GM15510 (cell line): ENCODE data around the gene RNF144A.

Source experiments
- POLR2A ChIP-seq: IDR thresholded peaks from 3 replicates; pipeline ENCODE4 v1.6.1; 2011; ENCODE audit warnings: borderline replicate concordance; ENCODE audit not compliant: insufficient read length; ENCODE audit errors: extremely low read depth

The RNF144A gene

DNA sequence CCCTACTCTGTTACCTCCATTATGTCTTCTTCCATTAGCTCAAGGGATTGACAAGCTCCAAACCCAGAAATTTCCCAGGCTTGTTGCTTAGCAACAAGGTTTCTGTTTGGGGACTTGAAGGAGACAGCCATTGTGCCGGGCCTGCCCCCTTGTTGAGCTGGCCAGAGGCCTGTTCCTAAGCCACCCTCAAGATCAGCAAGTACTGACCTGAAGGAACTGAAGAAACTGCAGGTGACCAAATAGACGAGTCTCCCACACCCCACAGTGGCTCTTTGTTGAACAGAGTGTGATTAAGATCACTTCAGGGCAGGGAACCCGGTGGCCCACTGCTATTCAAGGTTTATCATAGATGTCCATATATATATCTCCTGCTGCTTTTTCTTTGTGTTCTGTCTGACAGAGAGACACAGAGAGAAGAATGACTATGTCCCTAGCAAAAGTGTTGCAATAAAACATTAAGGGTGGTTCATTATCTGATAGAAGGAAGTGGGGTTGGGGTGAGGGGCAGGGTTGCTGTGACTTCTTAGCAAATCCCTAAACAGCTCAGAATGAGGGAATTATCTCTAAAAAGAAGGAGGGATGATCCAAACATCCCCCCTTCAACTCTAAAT, 69.2 kb downstream of the RNF144A start:
- TF ChIP-seq POLR2A = no peak

GRCh38 chr2:6986912-6987361, 69.7 kb downstream of the RNF144A start:
- no peak for TF ChIP-seq POLR2A

- no peak for TF ChIP-seq POLR2A
Observed at GRCh38 chr2:6990871-6991270, 73.7 kb downstream of the RNF144A start.

DNA sequence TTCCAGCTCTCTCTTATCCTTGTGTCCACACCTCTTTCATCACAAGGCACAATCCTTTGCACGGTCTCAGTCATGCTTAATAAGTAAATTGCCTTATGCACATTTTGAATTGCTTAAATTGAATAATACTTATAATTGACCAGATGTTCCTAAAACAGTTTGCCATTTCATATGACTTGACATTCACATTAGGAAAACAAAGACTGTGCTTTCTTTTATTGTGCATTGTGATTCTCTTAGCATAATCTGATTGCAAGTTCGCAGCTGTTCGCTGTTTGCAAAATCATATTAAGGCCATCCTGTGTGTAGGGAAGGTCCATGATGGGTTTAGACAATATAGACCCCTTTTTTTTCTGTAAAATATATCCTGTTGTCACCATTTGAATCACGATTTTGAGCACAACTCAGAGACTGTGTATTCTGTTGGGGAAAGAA, 75.6 kb downstream of the RNF144A start:
- TF ChIP-seq POLR2A = no peak

- TF ChIP-seq POLR2A = no peak
Observed at GRCh38 chr2:6993229-6993640, 76.0 kb downstream of the RNF144A start.

- no peak for TF ChIP-seq POLR2A
Observed at GRCh38 chr2:6993936-6994335, 76.7 kb downstream of the RNF144A start.

GRCh38 chr2:6994536-6995128, 77.4 kb downstream of the RNF144A start:
- TF ChIP-seq POLR2A = no peak

GRCh38 chr2:6995391-6996097, 78.3 kb downstream of the RNF144A start:
- no peak for TF ChIP-seq POLR2A

DNA sequence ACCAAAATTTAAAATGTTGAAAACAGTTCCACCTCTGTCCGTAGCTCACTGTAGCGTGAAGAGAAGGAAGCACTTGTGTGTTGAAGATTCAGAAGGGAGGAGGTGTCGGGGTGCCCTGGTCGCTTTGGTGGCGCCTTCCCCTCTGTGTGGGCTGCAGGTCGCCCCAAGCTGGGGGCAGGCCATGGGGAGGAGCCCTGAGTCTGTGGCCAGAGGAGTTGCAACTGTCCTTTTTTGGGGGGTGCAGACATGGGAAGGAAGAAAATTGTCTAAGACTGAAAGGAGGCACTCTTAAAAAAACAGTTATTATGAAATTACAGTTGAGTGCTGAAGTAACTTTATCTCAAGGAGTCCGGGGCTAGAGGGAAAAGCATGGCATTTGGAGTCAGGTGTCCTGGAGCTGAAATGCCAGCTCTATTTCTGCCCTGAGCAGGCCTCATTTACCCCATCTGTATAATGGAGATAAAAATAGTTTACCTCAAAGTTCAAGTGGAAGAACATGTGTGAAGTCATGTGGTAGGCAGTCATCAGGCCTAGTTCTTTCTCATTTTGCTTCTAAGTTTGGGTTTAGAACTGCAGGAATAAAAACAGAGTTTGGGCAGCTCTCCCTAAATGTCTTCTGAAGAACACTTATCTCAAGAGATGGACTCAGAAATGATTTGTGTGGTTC, 82.1 kb downstream of the RNF144A start:
- no peak for TF ChIP-seq POLR2A

DNA sequence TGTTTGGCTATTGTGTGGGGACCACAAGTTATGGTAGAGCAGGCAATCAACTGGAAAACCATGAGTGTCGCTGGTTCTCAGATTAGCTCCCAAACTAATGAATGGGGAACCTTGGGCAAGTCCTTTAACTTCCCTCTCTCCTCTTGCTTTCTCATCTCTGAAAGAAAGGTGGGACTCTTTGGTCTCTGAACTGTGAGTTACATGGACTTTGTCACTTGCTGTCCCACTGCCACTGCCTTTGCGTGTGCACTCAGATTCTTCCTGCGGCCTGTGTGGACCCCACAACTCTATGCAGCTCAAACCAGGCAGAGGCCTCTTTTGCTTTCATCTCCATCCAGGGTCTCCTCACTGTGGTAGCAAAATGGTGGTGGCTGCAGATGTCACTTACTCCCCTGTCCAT, 86.7 kb downstream of the RNF144A start:
- no peak for TF ChIP-seq POLR2A

GRCh38 chr2:7004636-7005035, 87.4 kb downstream of the RNF144A start:
- TF ChIP-seq POLR2A = no peak

DNA sequence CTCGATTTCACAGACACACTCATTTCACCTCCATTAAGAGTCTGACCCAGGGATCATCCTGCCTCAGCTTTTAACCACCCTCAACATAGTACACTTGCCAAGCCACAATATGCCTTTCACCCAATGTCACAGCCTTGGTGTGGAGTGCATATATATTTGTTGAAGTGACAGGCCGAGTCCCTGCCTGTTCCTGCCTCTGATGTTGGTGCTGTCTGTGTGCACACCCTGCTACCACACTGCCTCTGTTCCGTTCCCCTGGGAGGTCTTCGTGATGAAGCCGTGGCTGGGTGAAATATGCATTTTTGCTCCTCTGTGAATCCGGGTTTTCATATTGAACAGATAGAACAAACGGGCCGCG, 90.3 kb downstream of the RNF144A start:
- TF ChIP-seq POLR2A = no peak

- TF ChIP-seq POLR2A = no peak
Observed at GRCh38 chr2:7007846-7008741, 90.9 kb downstream of the RNF144A start.

GRCh38 chr2:7009207-7009911, 92.1 kb downstream of the RNF144A start:
- TF ChIP-seq POLR2A = no peak

DNA sequence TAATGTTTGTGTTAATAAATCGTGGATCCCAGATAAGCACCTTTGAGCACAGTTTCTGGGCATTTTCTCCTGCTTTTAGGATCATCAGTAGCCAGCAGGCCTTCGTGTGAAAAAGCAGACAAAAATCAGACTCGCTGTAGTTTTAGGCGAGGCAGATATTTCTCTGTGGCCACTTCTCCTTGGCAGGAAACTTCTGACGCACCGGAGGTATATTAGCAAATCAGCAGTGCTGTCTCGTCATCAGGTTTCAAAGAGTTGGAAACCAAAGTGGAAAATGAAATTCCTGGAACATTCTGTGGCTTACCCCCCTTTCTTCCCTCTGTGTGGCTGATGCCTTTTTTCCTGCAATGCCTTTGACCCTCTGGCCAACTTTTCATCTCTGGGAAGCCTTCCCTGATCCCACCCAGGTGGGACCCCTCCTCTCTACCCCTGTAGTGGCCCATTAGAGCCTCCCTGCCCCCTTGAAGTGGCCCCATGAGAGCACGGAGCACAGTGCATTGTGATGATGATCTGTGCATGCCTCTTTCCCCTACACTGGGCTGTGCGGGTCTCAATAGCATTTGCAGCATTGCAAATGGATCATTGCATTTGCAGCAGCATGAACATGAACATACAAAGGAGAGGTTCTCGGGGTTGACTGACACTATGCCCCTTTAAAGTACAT, 93.3 kb downstream of the RNF144A start:
- no peak for TF ChIP-seq POLR2A
